HG02885 (cell line): ENCODE results near the gene PDE7B.

Experiments
- ATAC-seq: cut with Tn5 transposase; IDR thresholded peaks from one replicate; pipeline ENCODE4 v1.9.1; 2021; ENCODE audit warnings: mild to moderate bottlenecking; ENCODE audit not compliant: unreplicated experiment, poor library complexity

PDE7B gene

DNA sequence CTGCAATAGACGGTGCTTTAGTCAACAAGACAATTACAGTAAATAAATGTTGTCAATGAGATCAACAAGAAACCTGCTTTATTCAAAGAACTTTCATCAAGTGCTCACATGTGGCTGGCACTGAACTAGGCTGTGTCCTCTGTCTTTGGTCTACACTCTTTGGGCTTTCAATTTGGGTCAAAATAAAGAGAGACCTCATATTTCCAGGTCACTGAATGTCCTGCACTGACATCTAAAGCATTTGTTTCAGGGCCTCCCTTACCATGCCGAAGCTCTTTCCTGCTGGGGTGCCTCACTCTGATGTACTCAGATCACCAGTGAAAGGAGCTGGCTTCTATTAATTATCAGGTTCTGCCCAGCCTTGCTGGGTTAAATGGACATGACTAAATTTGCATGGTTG is 32.0 kb downstream of the PDE7B start:
- ATAC-seq = no peak

DNA sequence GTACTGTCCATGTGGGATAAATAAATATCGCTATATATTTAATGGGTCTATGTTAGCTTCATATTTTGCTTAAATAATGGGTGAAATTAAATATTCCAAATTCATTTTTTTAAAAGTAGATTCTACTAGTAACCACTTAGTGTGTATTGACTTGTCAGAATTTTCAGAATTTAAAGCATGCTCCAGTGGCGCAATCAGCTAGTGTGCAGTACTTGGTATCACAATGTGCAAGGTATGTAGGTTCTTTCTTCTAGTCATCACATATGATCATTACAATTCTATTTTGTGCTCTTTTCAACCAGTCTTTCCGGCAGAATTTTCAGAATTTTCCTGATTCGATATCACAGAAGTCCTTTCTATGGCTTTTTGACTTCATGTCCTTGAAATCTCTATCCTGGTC is 32.6 kb downstream of the PDE7B start:
- ATAC-seq = no peak

DNA sequence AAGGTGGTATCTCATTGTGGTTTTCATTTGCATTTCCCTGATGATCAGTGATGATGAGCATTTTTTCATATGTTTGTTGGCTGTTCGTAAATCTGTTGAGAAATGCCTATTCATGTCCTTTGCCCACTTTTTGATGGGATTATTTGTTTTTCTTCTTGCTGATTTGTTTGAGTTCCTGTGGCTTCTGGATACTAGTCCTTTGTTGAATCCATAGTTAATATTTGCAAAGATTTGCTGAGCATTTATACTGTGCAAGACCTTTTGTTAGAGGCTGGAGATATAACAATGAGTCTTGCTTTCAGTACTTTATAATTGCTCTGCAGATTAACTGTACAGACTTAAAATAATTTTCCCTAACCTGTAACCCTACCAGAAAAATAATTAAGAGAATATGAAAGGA is 35.6 kb downstream of the PDE7B start:
- ATAC-seq = no peak

DNA sequence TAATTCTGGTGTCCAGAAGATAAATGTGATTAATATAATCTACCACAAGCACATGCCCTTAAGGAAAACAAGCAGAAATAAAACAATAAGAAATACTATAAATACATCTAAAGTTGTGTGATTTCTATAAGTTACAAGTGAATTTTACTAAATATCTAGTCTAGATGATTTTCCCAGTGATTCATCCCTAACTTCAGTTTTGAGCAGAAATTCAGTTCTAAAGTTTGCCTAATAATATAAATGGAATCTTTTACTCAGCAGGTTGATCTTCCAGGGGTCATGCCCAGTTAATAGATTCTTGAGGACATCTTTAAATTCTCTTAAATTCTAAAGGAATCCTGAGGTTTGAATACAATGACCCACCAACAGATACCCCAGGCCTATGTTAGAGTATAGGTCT is 37.3 kb downstream of the PDE7B start:
- ATAC-seq = no peak

DNA sequence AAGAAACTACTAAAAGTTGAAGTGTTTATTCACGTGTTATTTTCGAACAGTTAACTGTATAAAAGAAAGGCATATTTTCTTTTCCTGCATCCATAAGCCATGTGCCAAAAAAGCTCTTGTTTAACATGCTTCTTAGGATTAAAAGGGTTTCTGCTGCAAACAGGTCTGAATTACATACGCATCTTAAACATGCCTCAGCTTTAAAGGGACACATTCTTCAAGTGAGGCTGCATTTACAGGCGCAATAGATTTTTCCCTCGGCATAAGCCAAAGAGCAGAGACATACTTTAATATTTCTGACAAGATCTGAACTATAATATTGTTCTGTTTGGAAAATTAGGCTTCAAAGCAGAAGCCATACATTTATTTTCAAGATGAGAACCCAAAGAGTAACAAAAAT is 39.4 kb downstream of the PDE7B start:
- no peak for ATAC-seq

DNA sequence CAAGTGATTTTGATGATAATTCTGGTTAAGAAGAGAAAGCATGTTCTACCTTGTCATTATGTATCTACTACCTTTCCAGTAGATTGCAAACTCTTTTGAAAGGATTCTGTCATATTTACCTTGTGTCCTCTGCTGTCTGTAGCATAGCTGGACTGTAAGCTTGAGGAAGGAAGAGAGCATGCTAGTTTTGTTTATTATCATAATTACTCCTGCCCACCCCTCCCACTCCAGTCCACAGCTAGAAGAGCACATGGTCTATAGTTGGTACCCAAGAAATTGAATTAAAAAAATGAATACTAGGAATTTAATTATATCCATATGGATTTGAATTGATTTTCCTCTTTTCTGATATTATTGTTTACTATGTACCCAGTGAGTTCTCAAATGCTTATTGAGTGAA is 40.2 kb downstream of the PDE7B start:
- ATAC-seq = no peak

DNA sequence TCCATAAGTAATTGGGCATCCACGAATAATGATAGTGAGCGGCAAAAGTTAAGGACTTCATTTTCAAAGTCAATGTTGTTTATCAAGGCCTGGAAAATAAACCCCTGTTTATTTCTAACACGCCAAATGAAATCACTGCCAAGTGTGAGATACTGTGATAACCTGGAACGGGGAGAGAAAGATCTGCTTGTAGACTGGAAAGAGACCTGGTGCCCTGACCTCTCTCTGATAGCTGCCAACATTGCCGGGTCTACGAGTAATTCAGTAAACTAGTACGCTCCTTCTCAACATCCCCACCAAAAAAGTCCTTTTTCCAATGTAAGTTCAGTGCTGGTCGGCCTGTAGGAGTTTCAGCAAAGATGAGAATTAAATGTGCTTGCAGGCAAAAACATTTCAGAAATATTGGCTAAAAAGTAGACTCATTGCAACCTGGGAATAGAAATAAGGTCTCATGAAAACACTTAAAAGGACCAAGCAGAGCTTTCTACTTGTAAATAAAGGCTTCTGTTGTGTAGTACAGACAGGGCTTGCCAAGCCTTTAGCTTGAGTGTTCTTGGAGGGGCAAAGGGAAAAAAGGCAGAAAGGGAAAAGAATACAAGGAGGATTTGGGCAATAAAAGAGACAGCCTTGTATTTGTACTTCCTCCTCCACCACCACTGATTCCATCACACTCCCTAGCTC is 43.9 kb downstream of the PDE7B start:
- ATAC-seq = no peak

DNA sequence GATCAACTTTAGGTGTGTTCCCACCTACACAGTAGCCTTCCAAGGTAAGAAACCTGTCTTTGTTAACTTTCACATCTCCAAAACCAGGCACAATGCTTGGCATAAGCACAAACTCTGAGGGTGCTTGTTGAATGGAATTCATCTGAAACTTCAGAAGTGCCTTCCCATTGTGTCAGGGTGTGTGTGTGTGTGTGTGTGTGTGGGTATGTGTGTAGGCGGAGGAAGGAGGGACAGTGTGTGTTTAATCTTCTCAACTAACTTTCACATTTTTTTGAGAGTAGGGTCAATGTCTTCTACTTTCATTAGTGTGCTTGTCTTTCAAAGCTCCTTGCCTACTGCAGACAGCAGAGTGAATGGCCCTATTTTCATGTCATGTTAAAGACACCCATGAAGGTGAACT is 45.6 kb downstream of the PDE7B start:
- no peak for ATAC-seq

DNA sequence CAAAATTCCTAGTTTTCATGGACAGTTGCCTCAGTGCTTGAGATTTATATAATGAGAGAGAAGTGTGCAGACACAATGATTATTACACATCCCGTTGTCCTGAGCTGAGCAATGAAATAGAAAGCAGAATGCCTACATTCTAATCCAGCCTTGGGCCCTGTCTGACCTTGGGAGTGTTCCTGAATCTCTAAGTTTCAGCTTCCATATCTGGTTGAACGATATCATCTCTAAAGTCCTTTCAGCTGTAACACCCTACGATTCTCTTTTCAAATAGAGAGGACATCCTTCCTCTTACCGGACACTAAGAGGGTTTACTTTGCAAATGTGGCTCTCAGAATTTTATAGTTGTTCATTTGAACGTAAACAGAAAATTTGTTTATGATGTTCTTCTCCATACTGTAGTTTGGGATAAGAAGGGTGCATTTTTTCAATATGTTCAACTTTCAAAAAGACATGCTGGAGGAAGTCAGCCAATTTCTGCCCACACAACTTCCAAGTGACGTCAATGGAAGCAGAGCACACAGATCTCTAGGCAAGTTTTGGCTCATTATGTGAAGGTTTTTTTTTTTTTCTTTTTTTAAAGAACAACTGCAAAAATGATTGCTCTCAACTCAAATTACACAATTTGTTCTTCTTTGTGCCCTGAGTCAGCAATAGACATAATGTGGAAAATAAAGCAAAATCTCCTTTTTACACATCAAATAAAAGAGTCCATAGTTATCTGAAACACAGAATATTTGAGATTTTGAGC is 50.4 kb downstream of the PDE7B start:
- no peak for ATAC-seq

DNA sequence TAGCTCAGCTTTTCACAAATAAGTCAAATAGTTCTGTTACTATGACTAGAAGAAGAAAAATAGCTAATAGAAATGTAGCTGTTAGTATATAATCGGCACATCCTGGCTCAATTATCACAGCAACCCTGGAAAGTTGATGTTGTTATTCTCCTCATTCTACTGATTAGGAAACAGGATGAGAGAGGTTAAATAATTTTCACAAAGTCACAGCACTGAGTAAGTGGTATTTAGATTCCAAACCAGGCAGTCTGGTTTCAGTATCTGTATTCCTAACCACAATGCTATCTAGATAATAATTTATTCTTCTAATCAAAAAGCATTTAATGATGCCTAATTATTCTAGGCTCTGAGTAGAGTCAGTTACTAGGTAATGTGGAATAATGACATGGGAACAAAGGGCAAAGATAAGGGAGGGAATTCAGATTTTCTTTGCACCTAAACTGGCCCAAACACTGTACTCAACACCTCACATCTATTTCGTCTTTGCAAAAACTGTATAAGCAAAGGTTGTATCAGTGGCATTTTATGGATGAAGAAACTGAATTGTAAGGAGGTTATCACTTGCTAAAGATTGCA is 51.3 kb downstream of the PDE7B start:
- ATAC-seq = no peak

DNA sequence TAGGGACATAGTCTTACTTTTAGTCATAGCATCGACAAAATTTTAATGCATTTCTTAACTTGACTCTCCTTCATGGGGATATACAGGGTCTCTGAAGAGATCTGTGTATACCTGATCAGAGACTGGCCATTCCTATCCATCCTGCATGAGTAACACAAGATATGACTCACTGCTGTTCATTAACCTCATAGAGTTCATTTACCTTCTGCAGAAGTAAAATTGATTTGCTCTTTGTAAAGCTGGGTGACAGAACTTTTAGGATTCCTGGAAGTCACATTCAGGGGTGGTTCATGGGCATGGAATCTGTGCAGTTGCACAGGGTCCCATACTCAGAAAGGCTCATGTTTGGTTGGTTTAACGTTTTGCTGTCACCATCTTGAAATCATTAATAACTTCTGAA is 53.2 kb downstream of the PDE7B start:
- ATAC-seq = no peak

DNA sequence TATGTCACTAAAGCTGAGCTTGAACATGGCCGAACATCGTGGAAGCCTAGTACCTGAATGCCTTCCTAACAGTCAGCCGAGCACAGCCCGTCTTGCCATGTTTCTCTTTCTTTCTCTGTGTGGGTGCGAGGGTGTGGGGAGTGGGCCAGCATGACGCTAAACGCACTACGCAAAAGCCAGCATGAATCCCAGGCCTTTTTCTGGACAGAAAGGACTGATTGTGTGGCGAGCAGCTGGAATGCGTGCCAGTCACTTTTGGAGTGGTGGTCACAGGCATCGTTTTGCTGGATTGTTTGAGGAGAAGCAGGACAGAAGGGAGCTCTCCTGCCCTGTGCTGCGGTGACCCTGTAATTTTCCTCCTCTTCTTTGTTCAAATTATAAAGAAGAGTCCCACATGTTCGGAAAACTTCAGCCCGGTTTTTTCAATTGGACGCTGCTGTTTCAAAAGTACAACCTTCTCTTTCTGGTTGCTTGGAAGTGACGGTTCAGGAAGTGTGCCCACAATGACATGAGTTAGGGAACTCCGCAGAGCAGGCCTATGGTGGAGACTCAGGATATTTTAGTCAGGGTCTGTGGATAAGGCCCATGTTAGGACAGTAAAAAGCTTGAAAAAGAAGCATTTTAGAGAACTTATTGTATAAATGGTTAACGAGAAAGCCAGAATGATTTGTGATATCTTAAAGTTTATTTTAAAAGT is 54.3 kb downstream of the PDE7B start:
- no peak for ATAC-seq

DNA sequence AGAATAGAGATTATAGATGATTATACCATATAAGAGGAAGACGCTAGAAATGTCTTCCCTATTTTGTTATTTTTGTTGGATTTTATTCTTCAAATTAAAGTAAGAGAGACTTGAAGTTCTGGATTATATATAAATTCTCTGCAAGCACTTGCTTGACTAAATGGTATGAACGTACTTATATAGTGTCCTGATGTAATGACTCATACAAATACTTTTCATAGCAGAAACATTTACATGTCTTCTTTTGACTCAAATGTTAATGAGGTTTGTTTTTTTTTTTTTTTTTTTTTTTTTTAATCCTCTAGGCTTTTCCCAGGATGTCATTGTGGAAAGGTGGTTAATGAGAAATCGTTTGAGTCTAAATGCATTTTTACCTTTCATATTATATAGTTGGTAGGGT is 55.0 kb downstream of the PDE7B start:
- no peak for ATAC-seq

DNA sequence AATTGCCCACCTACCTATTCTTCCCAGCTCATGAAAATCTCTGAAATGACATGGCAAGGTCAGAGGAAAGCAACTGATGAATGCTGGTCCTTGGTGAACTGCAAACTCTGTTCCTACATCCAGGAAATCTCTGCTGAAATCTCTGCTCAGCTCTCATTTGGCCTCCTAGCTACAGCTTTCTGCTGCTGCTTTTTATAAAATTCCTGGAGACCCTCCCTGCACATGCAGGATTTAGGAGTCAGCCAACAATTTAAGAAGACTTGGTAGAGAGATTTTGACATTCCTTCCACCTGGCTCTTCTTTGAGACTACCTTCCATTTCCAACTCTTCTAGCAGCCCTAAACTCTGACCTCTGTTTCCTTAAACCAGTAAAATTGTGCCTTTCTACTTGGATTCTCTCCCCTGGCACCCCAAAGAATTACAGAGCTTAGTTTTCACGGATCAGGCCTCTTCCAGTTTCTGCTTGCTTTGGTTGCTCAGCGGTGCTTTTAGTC is 55.5 kb downstream of the PDE7B start:
- ATAC-seq = no peak

DNA sequence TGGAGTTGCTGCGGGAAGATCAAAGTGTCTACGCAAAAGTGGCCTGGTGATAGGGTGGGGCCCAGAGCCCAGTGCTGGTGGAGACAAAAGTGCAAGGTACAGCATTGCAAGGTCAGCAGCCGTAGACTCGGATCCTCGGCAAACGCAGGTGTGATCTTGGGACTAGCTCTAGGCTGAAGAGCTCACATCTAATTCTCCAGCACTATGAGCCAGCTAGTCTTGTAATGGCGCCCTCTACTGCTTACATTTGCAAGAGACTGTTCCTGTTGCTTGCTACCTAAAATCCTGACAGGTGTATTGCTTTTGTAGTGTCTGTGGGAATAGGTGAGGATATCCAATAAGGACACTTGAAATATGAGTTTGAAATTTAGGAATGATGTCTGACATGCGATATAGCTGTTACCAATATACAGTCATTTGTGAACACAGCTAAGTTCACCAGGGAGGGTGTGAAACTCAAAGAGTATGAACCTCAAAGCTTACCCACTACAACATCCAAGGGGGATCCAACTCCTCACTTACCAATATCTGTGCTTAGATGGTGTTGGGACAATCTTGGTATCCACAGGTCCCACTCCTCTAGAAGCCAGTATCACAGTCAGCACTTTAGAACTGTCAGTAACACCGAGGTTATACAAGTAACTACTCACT is 58.4 kb downstream of the PDE7B start:
- peak; percentile 82 for ATAC-seq

DNA sequence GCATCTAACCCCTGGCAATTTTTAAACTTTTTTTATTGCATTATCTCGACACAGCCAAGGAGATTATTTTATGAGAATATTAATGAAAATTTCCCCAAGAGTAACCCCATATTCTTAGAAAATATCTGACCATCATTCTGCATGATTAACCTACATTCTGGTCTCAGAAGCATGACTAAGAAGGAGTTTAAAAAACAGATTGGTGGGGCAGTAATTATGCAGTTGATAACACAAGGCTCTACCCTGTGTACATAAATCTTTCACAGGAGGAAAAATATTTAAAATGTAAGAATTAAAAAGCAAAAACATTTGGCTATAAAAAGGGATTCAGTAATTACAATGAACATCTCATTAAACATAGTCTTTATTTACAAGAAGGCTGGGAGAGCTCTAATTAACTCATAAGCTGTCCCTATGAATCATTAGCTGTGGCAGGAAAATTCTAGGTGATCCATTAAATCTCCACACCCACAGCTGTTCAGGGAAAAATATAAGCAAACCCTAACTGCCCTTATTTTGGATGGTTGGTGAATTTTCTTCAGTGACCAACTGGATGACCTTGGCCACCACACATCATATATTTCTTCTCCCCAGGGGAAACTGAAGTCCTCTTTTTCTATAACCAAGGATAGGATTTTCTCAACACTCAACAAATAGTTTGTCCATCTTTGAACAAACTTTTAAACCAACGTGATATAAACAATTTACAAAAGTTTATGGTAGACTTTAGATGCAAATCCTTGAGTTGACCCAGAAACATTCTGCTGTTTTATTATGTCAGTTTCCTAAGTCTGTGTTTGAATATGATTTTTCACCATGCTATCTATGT is 59.5 kb downstream of the PDE7B start:
- ATAC-seq = no peak

DNA sequence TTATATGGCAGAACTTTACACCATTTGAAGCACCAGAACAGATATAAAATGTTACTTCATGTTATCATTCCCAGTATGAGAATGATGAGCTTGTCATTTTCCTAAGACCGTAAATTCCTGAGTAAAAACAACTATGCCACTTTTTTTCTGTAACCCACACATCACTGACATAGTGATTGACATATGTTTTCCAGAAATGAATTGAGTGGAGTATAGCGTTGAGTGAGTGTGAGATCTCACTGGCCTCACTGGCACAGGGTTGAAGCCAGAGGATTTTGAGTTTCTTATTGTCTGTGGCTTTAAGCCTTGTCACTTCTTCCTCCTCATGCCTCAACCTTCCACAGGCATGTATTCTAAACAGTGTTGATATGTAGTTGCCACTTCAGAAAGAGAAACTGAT is 62.3 kb downstream of the PDE7B start:
- ATAC-seq = no peak

DNA sequence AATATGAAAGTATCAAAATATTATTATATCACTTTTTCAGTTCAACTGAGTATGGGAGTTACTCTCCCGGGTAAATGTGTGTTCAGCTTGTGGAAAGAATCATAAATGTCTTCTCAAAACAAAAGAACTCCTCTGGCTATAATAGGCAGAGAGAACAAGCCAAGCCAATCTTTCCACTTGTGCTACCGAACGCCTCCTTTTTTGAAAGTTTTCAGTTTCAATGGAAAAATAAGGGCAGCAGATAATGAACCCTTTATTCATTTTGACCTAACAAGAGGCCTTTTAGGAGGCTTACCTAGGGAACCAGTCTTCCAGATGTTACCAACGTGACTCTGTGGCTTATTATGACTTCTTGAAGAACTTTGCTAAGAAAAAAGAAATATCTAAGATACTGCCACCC is 67.5 kb downstream of the PDE7B start:
- no peak for ATAC-seq

DNA sequence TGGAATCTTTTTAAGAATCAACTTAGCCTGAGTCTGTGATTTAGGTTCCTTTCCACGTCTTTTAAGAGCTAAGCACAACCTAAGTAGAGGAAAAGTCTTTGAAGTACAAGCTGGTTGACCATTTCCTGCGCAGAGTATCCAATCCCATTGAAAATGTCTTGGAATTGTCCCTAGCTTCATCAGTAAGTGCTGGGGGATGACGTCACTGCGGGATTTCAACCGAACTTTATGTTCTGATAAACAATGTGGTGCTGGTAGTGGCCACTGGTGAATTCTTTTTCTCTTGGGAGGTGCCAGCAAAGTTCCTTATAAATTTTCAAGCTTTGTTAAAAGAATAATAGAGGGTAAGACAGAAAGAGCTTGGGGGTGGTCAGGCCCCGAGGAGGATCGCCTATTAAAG is 69.2 kb downstream of the PDE7B start:
- ATAC-seq = no peak

DNA sequence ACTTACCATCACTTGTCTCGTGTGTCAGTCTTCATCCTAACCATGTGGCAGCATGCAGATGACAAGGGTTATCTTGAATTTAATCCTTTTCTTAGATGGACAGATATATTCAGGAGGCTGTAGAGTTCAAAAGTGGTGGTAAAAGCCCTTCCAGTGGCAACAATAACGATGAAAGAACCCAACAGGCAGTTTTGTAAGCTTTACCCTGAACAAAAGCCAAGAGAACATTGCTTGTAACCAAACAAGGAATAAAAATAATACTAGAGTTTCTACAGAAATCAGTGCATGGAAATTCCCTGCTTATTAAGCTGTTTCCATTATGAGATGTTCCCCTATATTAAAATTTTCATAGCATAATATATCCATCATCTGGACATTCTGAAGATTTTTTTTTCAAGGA is 69.7 kb downstream of the PDE7B start:
- ATAC-seq = no peak
